ENCODE data around the gene RXFP4.

GRCh38 chr1:155981266-155982088, 40.0 kb downstream of the RXFP4 start:
- TF ChIP-seq CTCF (conservative IDR thresholded peaks at IDR 0.05) (no peak), ZFX (IDR thresholded peaks at IDR 0.05) (no peak)
